Mesenchymal stem cell (in vitro differentiated cells and primary cell): Measurements from ENCODE around the gene DIP2B.

Experiments used
- DNase-seq: peaks from one replicate; pipeline ENCODE4 v3.0.0-alpha.2; 2013
- H2AFZ ChIP-seq: one replicate; pipeline ENCODE4 v1.6.1; 2013; ENCODE audit warnings: low read depth, mild to moderate bottlenecking, control low read depth, inconsistent platforms, low read length, moderate library complexity
- H2AK5ac ChIP-seq: 2 replicates; pipeline ENCODE4 v1.6.1; 2013; ENCODE audit warnings: low read length, moderate library complexity, mild to moderate bottlenecking, inconsistent platforms; ENCODE audit not compliant: severe bottlenecking
- H2BK120ac ChIP-seq: one replicate; pipeline ENCODE4 v1.6.1; 2013; ENCODE audit warnings: low read depth, mild to moderate bottlenecking, inconsistent platforms, low read length, moderate library complexity
- H2BK12ac ChIP-seq, 2 experiments: one replicate each; pipeline ENCODE4 v1.6.1; 2013; ENCODE audit warnings: inconsistent platforms in 2 of 2, low read length in 2 of 2, mild to moderate bottlenecking in 2 of 2, moderate library complexity in 2 of 2, control low read depth in 1 of 2
- H2BK15ac ChIP-seq: one replicate; pipeline ENCODE4 v1.6.1; 2013; ENCODE audit warnings: mild to moderate bottlenecking, low read depth, inconsistent platforms; ENCODE audit not compliant: poor library complexity, severe bottlenecking
- H2BK5ac ChIP-seq: 2 replicates; pipeline ENCODE4 v1.6.1; 2013; ENCODE audit warnings: low read depth, mild to moderate bottlenecking, low read length, control low read depth, inconsistent platforms; ENCODE audit not compliant: poor library complexity, severe bottlenecking
- H3K14ac ChIP-seq, 2 experiments: one replicate each; pipeline ENCODE4 v1.6.1; 2013; ENCODE audit warnings: inconsistent platforms in 2 of 2, low read length in 2 of 2, control low read depth in 1 of 2, mild to moderate bottlenecking in 1 of 2, moderate library complexity in 1 of 2
- H3K18ac ChIP-seq, 2 experiments: one replicate each; pipeline ENCODE4 v1.6.1; 2013; ENCODE audit warnings: inconsistent platforms in 2 of 2, low read length in 2 of 2, control low read depth in 1 of 2, low read depth in 1 of 2, mild to moderate bottlenecking in 1 of 2
- H3K23ac ChIP-seq, 2 experiments: one replicate each; pipeline ENCODE4 v1.6.1; 2013; ENCODE audit warnings: inconsistent platforms in 2 of 2, low read length in 2 of 2, mild to moderate bottlenecking in 2 of 2, moderate library complexity in 2 of 2, control low read depth in 1 of 2
- H3K27ac ChIP-seq: 2 replicates; pipeline ENCODE4 v1.5.1; 2013; ENCODE audit warnings: mild to moderate bottlenecking, moderate library complexity, low read length, control low read depth, inconsistent platforms; ENCODE audit not compliant: poor library complexity, severe bottlenecking
- H3K27me3 ChIP-seq, 2 experiments: 2 replicates each; pipeline versions ENCODE4 v1.6.1 to v1.7.0; 2013; ENCODE audit warnings: low read length in 2 of 2, mild to moderate bottlenecking in 2 of 2, moderate library complexity in 2 of 2, control low read depth in 1 of 2, inconsistent platforms in 1 of 2; ENCODE audit not compliant: control insufficient read depth in 1 of 2, insufficient read depth in 1 of 2
- H3K36me3 ChIP-seq, 2 experiments: 2 replicates each; pipeline versions ENCODE4 v1.6.1 to v1.7.0; 2013; ENCODE audit warnings: low read length in 2 of 2, control low read depth in 1 of 2, inconsistent platforms in 1 of 2, low read depth in 1 of 2, mild to moderate bottlenecking in 1 of 2; ENCODE audit not compliant: insufficient read depth in 2 of 2, control insufficient read depth in 1 of 2
- H3K4ac ChIP-seq, 2 experiments: one replicate each; pipeline ENCODE4 v1.6.1; 2013; ENCODE audit warnings: inconsistent platforms in 2 of 2, low read length in 2 of 2, mild to moderate bottlenecking in 2 of 2, moderate library complexity in 2 of 2, control low read depth in 1 of 2, low read depth in 1 of 2
- H3K4me1 ChIP-seq: 2 replicates; pipeline ENCODE4 v1.6.1; 2013; ENCODE audit warnings: low read depth, low read length, control low read depth; ENCODE audit not compliant: control insufficient read depth, insufficient read depth
- H3K4me2 ChIP-seq: 2 replicates; pipeline ENCODE4 v1.6.1; 2013; ENCODE audit warnings: low read length, mild to moderate bottlenecking, inconsistent platforms; ENCODE audit not compliant: poor library complexity, severe bottlenecking
- H3K4me3 ChIP-seq, 2 experiments: 2 replicates each; pipeline versions ENCODE4 v1.5.1 to v1.7.0; 2013; ENCODE audit warnings: low read length in 2 of 2, mild to moderate bottlenecking in 2 of 2, control low read depth in 1 of 2, low read depth in 1 of 2; ENCODE audit not compliant: insufficient read depth in 1 of 2
- H3K79me1 ChIP-seq: replicated peaks from 2 replicates; pipeline ENCODE4 v1.6.1; 2013; ENCODE audit warnings: mild to moderate bottlenecking, control low read depth, low read length, inconsistent platforms; ENCODE audit not compliant: poor library complexity, severe bottlenecking
- H3K9ac ChIP-seq: 2 replicates; pipeline ENCODE4 v1.7.0; 2013; ENCODE audit warnings: mild to moderate bottlenecking, low read length, moderate library complexity
- H3K9me3 ChIP-seq: 2 replicates; pipeline ENCODE4 v1.7.0; 2013; ENCODE audit warnings: mild to moderate bottlenecking, low read length; ENCODE audit not compliant: control insufficient read depth
- H4K8ac ChIP-seq: one replicate; pipeline ENCODE4 v1.6.1; 2013; ENCODE audit warnings: inconsistent platforms, mild to moderate bottlenecking, low read length, moderate library complexity
- H4K91ac ChIP-seq: one replicate; pipeline ENCODE4 v1.6.1; 2013; ENCODE audit warnings: mild to moderate bottlenecking, low read length, inconsistent platforms
- WGBS: methylation state at CpG from one replicate; pipeline ENCODE4 v1.1.7; 2013; ENCODE audit warnings: mixed read lengths; 5-methylcytosine and 5-hydroxymethylcytosine counted together

DIP2B gene

DNA sequence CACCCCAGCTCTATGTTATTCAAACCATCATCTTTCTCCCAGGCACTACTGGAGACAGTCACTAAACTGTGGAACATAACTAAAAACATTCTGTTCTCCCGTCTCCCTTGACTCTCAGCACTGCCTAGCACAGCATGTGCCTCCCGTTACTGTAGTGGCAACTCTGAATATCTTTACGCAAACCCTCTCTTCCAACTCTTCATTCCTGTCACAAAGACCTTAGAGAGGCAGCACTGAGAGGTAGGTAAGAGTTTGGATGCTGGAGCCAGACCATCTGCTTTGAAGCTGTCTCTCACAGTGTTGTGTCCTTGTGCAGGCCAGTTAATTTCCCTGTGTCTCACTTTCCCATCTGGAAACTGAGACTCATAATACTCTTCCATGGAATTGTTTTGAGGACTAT lies 108.1 kb downstream of the DIP2B start:
- Histone ChIP-seq H3K9ac (no peak overlapping the region), H3K18ac (peak overlapping the region in 1 of 2 experiments; percentile 54), H3K23ac (no peak overlapping the region), H3K27me3 (no peaks in the 10 kb centered on the region), H3K9me3 (no peaks in the 10 kb centered on the region), H3K4me1 (peaks cover 4% of the 10 kb centered on the region), H2BK12ac (no peak overlapping the region), H3K27ac (no peak overlapping the region), H4K91ac (no peak overlapping the region), H2AK5ac (peak overlapping the region; percentile 46), H3K14ac (no peak overlapping the region), H2BK15ac (peak overlapping the region; percentile 48), H3K79me1 (peaks cover 17% of the 10 kb centered on the region), H2AFZ (no peak overlapping the region), H2BK120ac (no peak overlapping the region), H3K36me3 (no peaks in the 10 kb centered on the region), H3K4me2 (no peak overlapping the region), H4K8ac (no peak overlapping the region), H3K4ac (no peak overlapping the region), H2BK5ac (no peak overlapping the region), H3K4me3 (no peak overlapping the region)
- WGBS = 80% methylated on average over 1 of the region's 3 CpGs
- DNase-seq = no peak

DNA sequence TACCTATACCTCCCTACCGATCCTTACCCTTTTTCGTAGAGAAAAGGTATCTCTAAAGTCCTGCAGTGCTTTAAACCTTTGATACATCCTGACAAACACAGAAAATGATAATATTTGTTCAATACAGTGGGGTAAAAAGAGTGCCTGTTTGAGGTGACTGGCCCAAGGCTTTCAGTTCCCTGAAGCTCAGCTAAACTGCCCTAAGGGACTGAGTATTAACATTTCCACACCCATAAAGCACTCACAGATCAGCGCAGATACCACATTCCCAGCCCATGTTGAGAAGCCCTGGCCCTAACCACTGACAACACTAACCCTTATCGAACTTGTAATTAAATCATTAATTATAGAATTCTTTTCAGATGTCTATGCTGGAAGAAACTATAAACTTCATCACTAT lies 108.7 kb downstream of the DIP2B start:
- H3K23ac ChIP-seq = no peak overlapping the region
- no peak overlapping the region for H2BK12ac ChIP-seq
- H3K27ac ChIP-seq = peak overlapping the region; percentile 94
- DNase-seq = no peak
- no peak overlapping the region for H3K18ac ChIP-seq
- H2BK120ac ChIP-seq = no peak overlapping the region
- no peak overlapping the region for H2BK5ac ChIP-seq
- no peak overlapping the region for H2AFZ ChIP-seq
- no peak overlapping the region for H3K4me3 ChIP-seq
- H4K8ac ChIP-seq = no peak overlapping the region
- no peaks in the 10 kb centered on the region for H3K9me3 ChIP-seq
- no peaks in the 10 kb centered on the region for H3K27me3 ChIP-seq
- H2AK5ac ChIP-seq = peak overlapping the region; percentile 95
- H3K79me1 ChIP-seq = peaks cover 18% of the 10 kb centered on the region
- H3K4me2 ChIP-seq = no peak overlapping the region
- H3K14ac ChIP-seq = no peak overlapping the region
- H3K9ac ChIP-seq = no peak overlapping the region
- H3K4ac ChIP-seq = no peak overlapping the region
- WGBS = 92% methylated on average over 2 of the region's 4 CpGs
- no peak overlapping the region for H2BK15ac ChIP-seq
- H3K4me1 ChIP-seq = peaks cover 4% of the 10 kb centered on the region
- H3K36me3 ChIP-seq = no peaks in the 10 kb centered on the region
- H4K91ac ChIP-seq = no peak overlapping the region

DNA sequence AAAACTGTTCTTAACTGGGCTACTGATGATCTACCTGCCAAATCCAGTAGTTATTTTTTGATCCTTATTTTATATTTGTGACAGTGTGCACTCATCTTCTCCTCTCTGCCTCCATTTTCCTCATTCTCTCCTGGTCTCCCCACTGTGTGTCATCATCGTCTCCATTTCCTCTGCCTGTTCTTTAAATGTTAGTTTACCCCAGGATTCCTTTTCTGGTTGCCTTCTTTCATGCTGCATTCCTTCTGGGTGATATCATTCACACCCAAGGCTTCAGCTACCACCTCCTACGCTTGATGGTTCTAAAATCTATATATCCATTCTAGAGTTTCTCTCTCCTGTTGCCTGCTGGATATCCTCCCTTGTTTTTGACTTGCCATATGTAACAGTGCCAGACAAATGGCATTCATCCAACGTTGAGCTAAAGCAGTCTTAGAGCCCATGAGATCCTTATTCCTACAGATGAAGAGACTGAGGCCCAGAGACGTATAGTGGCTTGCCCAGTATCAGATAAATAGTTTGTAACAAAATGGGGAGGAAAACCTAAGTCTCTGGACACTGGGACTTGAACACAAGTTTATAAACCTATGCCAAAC lies 109.5 kb downstream of the DIP2B start:
- peaks cover 18% of the 10 kb centered on the region for H3K79me1 ChIP-seq
- no peak overlapping the region for H4K91ac ChIP-seq
- 30% methylated on average over 4 of the region's 4 CpGs for WGBS
- peak; percentile 72 for DNase-seq
- no peak overlapping the region for H3K9ac ChIP-seq
- H3K18ac ChIP-seq = peak overlapping the region in 1 of 2 experiments; percentile 49
- no peak overlapping the region for H3K4me3 ChIP-seq
- H3K14ac ChIP-seq = no peak overlapping the region
- no peak overlapping the region for H2AFZ ChIP-seq
- no peak overlapping the region for H4K8ac ChIP-seq
- no peak overlapping the region for H2BK120ac ChIP-seq
- peak overlapping the region; percentile 66 for H2AK5ac ChIP-seq
- H2BK12ac ChIP-seq = no peak overlapping the region
- no peak overlapping the region for H3K23ac ChIP-seq
- no peak overlapping the region for H3K4me2 ChIP-seq
- no peaks in the 10 kb centered on the region for H3K36me3 ChIP-seq
- H3K27ac ChIP-seq = peak overlapping the region; percentile 94
- no peak overlapping the region for H3K4ac ChIP-seq
- no peaks in the 10 kb centered on the region for H3K27me3 ChIP-seq
- H3K4me1 ChIP-seq = peaks cover 4% of the 10 kb centered on the region
- H3K9me3 ChIP-seq = no peaks in the 10 kb centered on the region
- H2BK15ac ChIP-seq = no peak overlapping the region
- H2BK5ac ChIP-seq = peak overlapping the region; percentile 91

DNA sequence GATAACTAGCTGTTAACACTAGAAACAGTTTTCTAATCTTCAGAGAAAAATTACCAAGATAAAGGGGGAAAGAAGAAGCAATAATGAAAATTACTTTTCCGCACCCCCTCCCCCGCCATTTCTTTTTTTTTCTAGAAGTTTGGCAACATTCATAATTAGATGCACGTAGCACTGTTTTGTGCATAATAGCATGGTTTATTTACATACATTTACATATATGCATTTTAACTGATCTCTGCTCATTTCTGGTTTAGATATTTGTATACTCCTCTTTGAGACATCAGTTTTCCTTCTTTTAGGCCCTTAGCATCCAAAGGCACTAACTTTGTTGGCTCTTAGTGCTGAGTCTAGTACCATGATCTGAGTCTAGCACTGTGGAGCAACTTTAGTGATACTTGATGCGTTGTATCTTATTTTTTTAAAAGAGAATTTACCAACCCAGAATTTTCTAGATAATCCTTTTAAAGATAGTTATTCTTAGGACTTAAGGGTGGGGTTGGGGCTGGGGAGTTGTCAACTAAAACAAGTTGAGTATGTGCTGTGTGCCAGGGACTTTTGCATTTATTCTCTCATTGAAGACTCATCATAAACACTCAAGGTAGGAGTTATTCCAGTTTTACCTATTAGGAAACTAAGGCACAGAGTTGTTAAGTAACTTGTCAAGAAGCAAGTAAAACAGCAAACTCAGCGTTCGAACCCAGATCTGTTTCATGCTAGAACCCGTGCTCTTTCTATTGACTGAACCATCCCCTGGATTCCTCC lies 110.5 kb downstream of the DIP2B start:
- Histone ChIP-seq H3K4me3 (no peak overlapping the region), H3K9ac (no peak overlapping the region), H2BK12ac (no peak overlapping the region), H3K4me1 (peaks cover 9% of the 10 kb centered on the region), H3K27me3 (no peaks in the 10 kb centered on the region), H2AK5ac (peak overlapping the region; percentile 68), H3K36me3 (no peaks in the 10 kb centered on the region), H3K14ac (no peak overlapping the region), H2BK15ac (no peak overlapping the region), H2AFZ (no peak overlapping the region), H3K4me2 (no peak overlapping the region), H3K4ac (no peak overlapping the region), H4K91ac (no peak overlapping the region), H3K27ac (peak overlapping the region; percentile 50), H3K9me3 (no peaks in the 10 kb centered on the region), H3K18ac (no peak overlapping the region), H3K23ac (no peak overlapping the region), H2BK120ac (no peak overlapping the region), H3K79me1 (peaks cover 17% of the 10 kb centered on the region), H4K8ac (no peak overlapping the region), H2BK5ac (no peak overlapping the region)
- WGBS = 92% methylated on average over 3 of the region's 7 CpGs
- DNase-seq = no peak
